ENCODE measurements around the gene GPN1. TPM values are rescaled to one million over a fixed set of nuclear protein-coding genes. Genes with fewer than 3 reads are reported as not detected.
"Not testable (repeated sequence)": the region's sequence is repeated elsewhere in the genome, so short reads cannot be mapped to it uniquely, and the experiment has no call there.

GPN1 gene
- total RNA-seq, 3 donors from 2014 or later: 66.5 to 76.6 (median 69.4) TPM

- DNase-seq: no peak
- Mint-ChIP-seq H3K4me3 (no peak overlapping the region), H3K36me3 (ENCODE audit: insufficient read depth) (peaks cover 44% of the 10 kb centered on the region), H3K27me3 (ENCODE audit: low read depth) (no peaks in the 10 kb centered on the region), H3K4me1 (ENCODE audit: low read depth) (peaks cover 2% of the 10 kb centered on the region), H3K9me3 (no peaks in the 10 kb centered on the region)
- no peak for ATAC-seq
Observed at GRCh38 chr2:27606611-27607010, 22.2 kb upstream of the GPN1 start.

GRCh38 chr2:27613985-27614384, 14.9 kb upstream of the GPN1 start:
- H3K36me3 Mint-ChIP-seq (ENCODE audit: insufficient read depth): peaks cover 42% of the 10 kb centered on the region

GRCh38 chr2:27615316-27615715, 13.5 kb upstream of the GPN1 start:
- Mint-ChIP-seq H3K9me3 (no peaks in the 10 kb centered on the region), H3K4me3 (no peak overlapping the region), H3K27me3 (ENCODE audit: low read depth) (no peaks in the 10 kb centered on the region), H3K36me3 (ENCODE audit: insufficient read depth) (peaks cover 47% of the 10 kb centered on the region), H3K4me1 (ENCODE audit: low read depth) (no peaks in the 10 kb centered on the region)
- ATAC-seq (no peak), DNase-seq (no peak)

More at GRCh38 chr2:27613985-27614384, 14.9 kb upstream of the GPN1 start:
- Mint-ChIP-seq H3K4me1 (ENCODE audit: low read depth) (no peaks in the 10 kb centered on the region), H3K9me3 (no peaks in the 10 kb centered on the region), H3K27me3 (ENCODE audit: low read depth) (no peaks in the 10 kb centered on the region), H3K4me3 (no peak overlapping the region)
- ATAC-seq: no peak
- no peak for DNase-seq

GRCh38 chr2:27621524-27621923, 7.3 kb upstream of the GPN1 start:
- ATAC-seq: no peak
- DNase-seq: no peak
- H3K36me3 Mint-ChIP-seq (ENCODE audit: insufficient read depth): peaks cover 58% of the 10 kb centered on the region
- H3K4me3 Mint-ChIP-seq: no peak overlapping the region
- no peaks in the 10 kb centered on the region for H3K9me3 Mint-ChIP-seq
- no peaks in the 10 kb centered on the region for H3K4me1 Mint-ChIP-seq (ENCODE audit: low read depth)
- H3K27me3 Mint-ChIP-seq (ENCODE audit: low read depth): no peaks in the 10 kb centered on the region

GRCh38 chr2:27622921-27623384, 5.9 kb upstream of the GPN1 start:
- Mint-ChIP-seq H3K36me3 (ENCODE audit: insufficient read depth) (peaks cover 49% of the 10 kb centered on the region), H3K4me3 (no peak overlapping the region)
- no peak for ATAC-seq

GRCh38 chr2:27624943-27625342, 3.9 kb upstream of the GPN1 start:
- Mint-ChIP-seq H3K36me3 (ENCODE audit: insufficient read depth) (peaks cover 40% of the 10 kb centered on the region), H3K4me3 (no peak overlapping the region), H3K27me3 (ENCODE audit: low read depth) (no peaks in the 10 kb centered on the region), H3K9me3 (no peaks in the 10 kb centered on the region), H3K4me1 (ENCODE audit: low read depth) (peaks cover 15% of the 10 kb centered on the region)
- no peak for DNase-seq
- no peak for ATAC-seq

More at GRCh38 chr2:27622921-27623384, 5.9 kb upstream of the GPN1 start:
- Mint-ChIP-seq H3K9me3 (no peaks in the 10 kb centered on the region), H3K4me1 (ENCODE audit: low read depth) (peaks cover 10% of the 10 kb centered on the region), H3K27me3 (ENCODE audit: low read depth) (no peaks in the 10 kb centered on the region)
- DNase-seq: no peak

GRCh38 chr2:27626323-27626722, 2.5 kb upstream of the GPN1 start:
- H3K4me3 Mint-ChIP-seq; DNase-seq; H3K9me3 Mint-ChIP-seq; H3K27me3 Mint-ChIP-seq (ENCODE audit: low read depth); ATAC-seq: not testable (repeated sequence)
- Mint-ChIP-seq H3K36me3 (ENCODE audit: insufficient read depth) (peaks cover 33% of the 10 kb centered on the region), H3K4me1 (ENCODE audit: low read depth) (peaks cover 23% of the 10 kb centered on the region)

- Mint-ChIP-seq H3K36me3 (ENCODE audit: insufficient read depth) (peaks cover 33% of the 10 kb centered on the region), H3K4me1 (ENCODE audit: low read depth) (peaks cover 26% of the 10 kb centered on the region)
- H3K27me3 Mint-ChIP-seq (ENCODE audit: low read depth); DNase-seq; H3K4me3 Mint-ChIP-seq; ATAC-seq; H3K9me3 Mint-ChIP-seq: not testable (repeated sequence)
Observed at GRCh38 chr2:27626921-27627320, 1.9 kb upstream of the GPN1 start.

GRCh38 chr2:27627963-27628766, 685 bp upstream of the GPN1 start:
- ATAC-seq: peak; percentile 64 to 65
- Mint-ChIP-seq H3K36me3 (ENCODE audit: insufficient read depth) (peaks cover 31% of the 10 kb centered on the region), H3K4me3 (no peak overlapping the region), H3K9me3 (no peaks in the 10 kb centered on the region), H3K4me1 (ENCODE audit: low read depth) (peaks cover 28% of the 10 kb centered on the region), H3K27me3 (ENCODE audit: low read depth) (no peaks in the 10 kb centered on the region)
- no peak for DNase-seq

- not testable (repeated sequence) for H3K4me3 Mint-ChIP-seq; H3K27me3 Mint-ChIP-seq (ENCODE audit: low read depth); DNase-seq; ATAC-seq; H3K9me3 Mint-ChIP-seq
- Mint-ChIP-seq H3K36me3 (ENCODE audit: insufficient read depth) (peaks cover 32% of the 10 kb centered on the region), H3K4me1 (ENCODE audit: low read depth) (peaks cover 30% of the 10 kb centered on the region)
Observed at GRCh38 chr2:27630257-27630656, 1.4 kb downstream of the GPN1 start.

GRCh38 chr2:27634291-27634690, 5.4 kb downstream of the GPN1 start:
- DNase-seq (no peak), ATAC-seq (no peak)
- H3K9me3 Mint-ChIP-seq: no peaks in the 10 kb centered on the region
- peaks cover 35% of the 10 kb centered on the region for H3K4me1 Mint-ChIP-seq (ENCODE audit: low read depth)
- no peaks in the 10 kb centered on the region for H3K27me3 Mint-ChIP-seq (ENCODE audit: low read depth)
- H3K36me3 Mint-ChIP-seq (ENCODE audit: insufficient read depth): peaks cover 51% of the 10 kb centered on the region
- no peak overlapping the region for H3K4me3 Mint-ChIP-seq

GRCh38 chr2:27636766-27637165, 7.9 kb downstream of the GPN1 start:
- H3K4me1 Mint-ChIP-seq (ENCODE audit: low read depth): peaks cover 29% of the 10 kb centered on the region
- no peak for ATAC-seq
- no peaks in the 10 kb centered on the region for H3K9me3 Mint-ChIP-seq
- no peaks in the 10 kb centered on the region for H3K27me3 Mint-ChIP-seq (ENCODE audit: low read depth)
- no peak for DNase-seq
- peaks cover 60% of the 10 kb centered on the region for H3K36me3 Mint-ChIP-seq (ENCODE audit: insufficient read depth)
- H3K4me3 Mint-ChIP-seq: no peak overlapping the region

GRCh38 chr2:27638037-27638637, 9.3 kb downstream of the GPN1 start:
- Mint-ChIP-seq H3K4me1 (ENCODE audit: low read depth) (peaks cover 26% of the 10 kb centered on the region), H3K9me3 (no peaks in the 10 kb centered on the region), H3K4me3 (peak overlapping the region; percentile 63), H3K36me3 (ENCODE audit: insufficient read depth) (peaks cover 52% of the 10 kb centered on the region), H3K27me3 (ENCODE audit: low read depth) (no peaks in the 10 kb centered on the region)
- ATAC-seq (peak; percentile 87 to 92), DNase-seq (no peak)

- H3K4me1 Mint-ChIP-seq (ENCODE audit: low read depth): peaks cover 26% of the 10 kb centered on the region
- H3K4me3 Mint-ChIP-seq: peak overlapping the region; percentile 63
- H3K27me3 Mint-ChIP-seq (ENCODE audit: low read depth): no peaks in the 10 kb centered on the region
- H3K36me3 Mint-ChIP-seq (ENCODE audit: insufficient read depth): peaks cover 49% of the 10 kb centered on the region
- ATAC-seq (peak; percentile 32 to 34), DNase-seq (no peak)
- no peaks in the 10 kb centered on the region for H3K9me3 Mint-ChIP-seq
Observed at GRCh38 chr2:27638709-27639108, 9.9 kb downstream of the GPN1 start.

GRCh38 chr2:27640722-27641245, 11.9 kb downstream of the GPN1 start:
- Mint-ChIP-seq H3K4me1 (ENCODE audit: low read depth) (peaks cover 25% of the 10 kb centered on the region), H3K9me3 (no peaks in the 10 kb centered on the region), H3K4me3 (no peak overlapping the region), H3K36me3 (ENCODE audit: insufficient read depth) (peaks cover 33% of the 10 kb centered on the region), H3K27me3 (ENCODE audit: low read depth) (no peaks in the 10 kb centered on the region)
- DNase-seq (no peak), ATAC-seq (no peak)

Data from activated T-cell treated with anti-CD3 and anti-CD28 coated beads, Interleukin-2, amount 50 U/mL, for 4 hours (primary cell).